Right lobe of liver (tissue), 4 donors: ENCODE measurements around the gene PRDM1.

Experiments used
- CTCF ChIP-seq, 4 donors: fragments of 200-600 bp in 3 of 4; fragments of 450-650 bp in 1 of 4; IDR thresholded peaks; one replicate each; pipeline versions ENCODE4 v1.5.1 to v1.8.0; 2016 to 2022; ENCODE audit warnings: antibody characterized with exemption in 4 of 4, mild to moderate bottlenecking in 2 of 4
- POLR2A ChIP-seq: fragments of 450-650 bp; IDR thresholded peaks from one replicate; pipeline ENCODE4 v1.6.1; 2017; ENCODE audit warnings: antibody characterized with exemption, mild to moderate bottlenecking
- donor health status: DM: no; HTN: no; CAD: no.
- donor health status: DM: no; HTN: no; CAD: no.
- donor health status: DM: no; HTN: yes; CAD: no.

- no peak for TF ChIP-seq CTCF (IDR thresholded peaks at IDR 0.05)
- no peak for TF ChIP-seq POLR2A
These were observed 52.0 kb downstream of the PRDM1 start for GRCh38 chr6:106138151-106138550.
